ENCODE measurements around the gene WWTR1.

DNA sequence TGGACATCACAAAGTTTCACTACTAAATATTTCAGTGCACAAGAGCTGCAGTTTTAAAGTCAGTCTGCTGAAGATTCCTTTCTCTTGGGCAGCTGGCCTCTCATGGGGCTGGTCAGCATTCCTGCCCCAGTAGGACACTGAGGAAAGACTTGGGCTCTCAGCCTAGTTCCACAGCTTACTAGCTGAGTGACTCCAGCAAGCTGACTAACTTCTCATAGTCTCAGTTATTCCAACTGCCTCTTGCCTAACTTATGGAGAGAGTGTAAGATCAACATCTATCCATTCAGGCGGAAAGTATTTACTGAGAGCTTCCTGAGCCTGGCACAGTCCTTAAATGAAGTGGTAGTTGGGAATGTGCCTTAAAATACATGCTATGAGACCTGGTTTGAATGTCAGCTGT, 156.3 kb downstream of the WWTR1 start:
- no peak for TF ChIP-seq POLR2A (IDR thresholded peaks at IDR 0.05)
- TF ChIP-seq, protein P1, sequence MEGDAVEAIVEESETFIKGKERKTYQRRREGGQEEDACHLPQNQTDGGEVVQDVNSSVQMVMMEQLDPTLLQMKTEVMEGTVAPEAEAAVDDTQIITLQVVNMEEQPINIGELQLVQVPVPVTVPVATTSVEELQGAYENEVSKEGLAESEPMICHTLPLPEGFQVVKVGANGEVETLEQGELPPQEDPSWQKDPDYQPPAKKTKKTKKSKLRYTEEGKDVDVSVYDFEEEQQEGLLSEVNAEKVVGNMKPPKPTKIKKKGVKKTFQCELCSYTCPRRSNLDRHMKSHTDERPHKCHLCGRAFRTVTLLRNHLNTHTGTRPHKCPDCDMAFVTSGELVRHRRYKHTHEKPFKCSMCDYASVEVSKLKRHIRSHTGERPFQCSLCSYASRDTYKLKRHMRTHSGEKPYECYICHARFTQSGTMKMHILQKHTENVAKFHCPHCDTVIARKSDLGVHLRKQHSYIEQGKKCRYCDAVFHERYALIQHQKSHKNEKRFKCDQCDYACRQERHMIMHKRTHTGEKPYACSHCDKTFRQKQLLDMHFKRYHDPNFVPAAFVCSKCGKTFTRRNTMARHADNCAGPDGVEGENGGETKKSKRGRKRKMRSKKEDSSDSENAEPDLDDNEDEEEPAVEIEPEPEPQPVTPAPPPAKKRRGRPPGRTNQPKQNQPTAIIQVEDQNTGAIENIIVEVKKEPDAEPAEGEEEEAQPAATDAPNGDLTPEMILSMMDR (IDR thresholded peaks at IDR 0.05): no peak
- TF ChIP-seq POLR2AphosphoS5 (IDR thresholded peaks at IDR 0.05): no peak
- TF ChIP-seq EP300 (IDR thresholded peaks at IDR 0.05): no peak
